HepG2 (cell line): ENCODE results near the gene AMHR2. TPM values are rescaled to one million over a fixed set of nuclear protein-coding genes. Genes with fewer than 3 reads are reported as not detected.

ENCODE experiments used
- AGO1 ChIP-seq: fragments of 200-400 bp; formaldehyde crosslinking; IDR thresholded peaks from 2 replicates; pipeline ENCODE4 v1.6.1; 2017; ENCODE audit warnings: mild to moderate bottlenecking, low read depth, low read length, moderate library complexity; ENCODE audit not compliant: poor library complexity, severe bottlenecking
- ARID2 ChIP-seq: sonication (generic); formaldehyde crosslinking; IDR thresholded peaks from 2 replicates; pipeline ENCODE4 v1.8.1; 2022; ENCODE audit warnings: mild to moderate bottlenecking, missing genetic modification reagents, borderline replicate concordance
- DNMT1 ChIP-seq: sonication (generic); formaldehyde crosslinking; IDR thresholded peaks from 2 replicates; pipeline ENCODE4 v1.5.1; 2020; ENCODE audit warnings: mild to moderate bottlenecking, missing genetic modification reagents
- ETV5 ChIP-seq: IDR thresholded peaks from 2 replicates; pipeline ENCODE4 v1.6.1; 2018; ENCODE audit warnings: missing biosample characterization, missing genetic modification reagents, inconsistent platforms, borderline replicate concordance
- FIP1L1 ChIP-seq: fragments of 200-400 bp; formaldehyde crosslinking; IDR thresholded peaks from 2 replicates; pipeline ENCODE4 v1.6.1; 2018; ENCODE audit warnings: low read depth, mild to moderate bottlenecking, low read length, moderate library complexity, borderline replicate concordance; ENCODE audit not compliant: insufficient read depth
- HMG20B ChIP-seq: conservative IDR thresholded peaks from 2 replicates; pipeline ENCODE4 v1.6.1; 2016; ENCODE audit warnings: missing genetic modification reagents, missing compliant biosample characterization
- KAT7 ChIP-seq: IDR thresholded peaks from 2 replicates; pipeline ENCODE4 v1.6.1; 2018; ENCODE audit warnings: borderline replicate concordance, missing compliant biosample characterization
- MAZ ChIP-seq, 2 experiments: sonication (generic) in 1 of 2; formaldehyde crosslinking in 1 of 2; IDR thresholded peaks; 2 replicates each; pipeline versions ENCODE4 v1.5.0 to v1.6.1; 2012 to 2020; ENCODE audit warnings: low read depth in 2 of 2, mild to moderate bottlenecking in 2 of 2, borderline replicate concordance in 1 of 2, improper control_type of control experiment in 1 of 2, low read length in 1 of 2, missing genetic modification reagents in 1 of 2, moderate library complexity in 1 of 2
- MLLT10 ChIP-seq: sonication (generic); formaldehyde crosslinking; IDR thresholded peaks from 2 replicates; pipeline ENCODE4 v1.4.0; 2020; ENCODE audit warnings: missing genetic modification reagents
- PHF21A ChIP-seq: sonication (generic); formaldehyde crosslinking; IDR thresholded peaks from 2 replicates; pipeline ENCODE4 v1.5.0; 2020; ENCODE audit warnings: mild to moderate bottlenecking, missing genetic modification reagents
- SNRNP70 ChIP-seq: fragments of 200-400 bp; formaldehyde crosslinking; IDR thresholded peaks from 2 replicates; pipeline ENCODE4 v1.6.1; 2017; ENCODE audit warnings: mild to moderate bottlenecking, low read depth, low read length, moderate library complexity
- ZNF766 ChIP-seq: sonication (generic); formaldehyde crosslinking; IDR thresholded peaks from 2 replicates; pipeline ENCODE4 v1.5.0; 2020; ENCODE audit warnings: missing genetic modification reagents, borderline replicate concordance
- ZNF773 ChIP-seq: sonication (generic); formaldehyde crosslinking; IDR thresholded peaks from 2 replicates; pipeline ENCODE4 v1.4.0; 2020; ENCODE audit warnings: missing genetic modification reagents, borderline replicate concordance
- ZNF781 ChIP-seq: sonication (generic); formaldehyde crosslinking; IDR thresholded peaks from 2 replicates; pipeline ENCODE4 v1.5.1; 2020; ENCODE audit warnings: borderline replicate concordance, mild to moderate bottlenecking, missing genetic modification reagents; ENCODE audit errors: not compliant biosample characterization
- ZSCAN12 ChIP-seq: sonication (generic); formaldehyde crosslinking; IDR thresholded peaks from 2 replicates; pipeline ENCODE4 v1.9.0; 2021; ENCODE audit warnings: mild to moderate bottlenecking, missing genetic modification reagents
- polyA plus RNA-seq, 8 experiments: library from polyadenylated mRNA; depleted of rRNA in 3 of 8; stranded (reverse) in 7 of 8; unstranded in 1 of 8; fragments of >200 nt; fragmentation: Illumina TruSeq in 4 of 8; extraction: Trizol in 4 of 8; gene quantifications; 2 replicates each; pipeline versions ENCODE4 v1.2.1 to v1.2.3, GENCODE V29; 2011 to 2016; ENCODE audit warnings: low read depth in 4 of 8, missing spikeins in 1 of 8, mixed read lengths in 1 of 8; ENCODE audit not compliant: insufficient read depth in 1 of 8
- total RNA-seq, 5 experiments: library from RNA; depleted of rRNA; stranded (reverse); fragments of >200 nt; fragmentation: Illumina TruSeq; extraction: Trizol; gene quantifications; 2 replicates each; pipeline ENCODE4 v1.2.3, GENCODE V29; 2016; ENCODE audit warnings: low read depth in 1 of 5
- TF ChIP-seq, protein P1 (sequence below): sonication (generic); formaldehyde crosslinking; IDR thresholded peaks from 2 replicates; pipeline ENCODE4 v1.4.0; 2020; ENCODE audit warnings: missing genetic modification reagents, borderline replicate concordance
- TF ChIP-seq, protein P2 (sequence below): sonication (generic); formaldehyde crosslinking; IDR thresholded peaks from 2 replicates; pipeline ENCODE4 v1.4.0; 2020; ENCODE audit warnings: missing genetic modification reagents, mild to moderate bottlenecking, borderline replicate concordance
- TF ChIP-seq, protein P3 (sequence below), 2 experiments: sonication (generic) in 1 of 2; formaldehyde crosslinking in 1 of 2; IDR thresholded peaks; 2 replicates each; pipeline versions ENCODE4 v1.4.0 to v1.6.1; 2016 to 2020; ENCODE audit warnings: borderline replicate concordance in 1 of 2, low read depth in 1 of 2, mild to moderate bottlenecking in 1 of 2, missing genetic modification reagents in 1 of 2

Gene AMHR2
- total and polyA plus RNA-seq, 2 of the 13 experiments (the other 11 are each of a cell fraction or from before 2014, with no cell fraction given) = 0.24 to 0.58 TPM

DNA sequence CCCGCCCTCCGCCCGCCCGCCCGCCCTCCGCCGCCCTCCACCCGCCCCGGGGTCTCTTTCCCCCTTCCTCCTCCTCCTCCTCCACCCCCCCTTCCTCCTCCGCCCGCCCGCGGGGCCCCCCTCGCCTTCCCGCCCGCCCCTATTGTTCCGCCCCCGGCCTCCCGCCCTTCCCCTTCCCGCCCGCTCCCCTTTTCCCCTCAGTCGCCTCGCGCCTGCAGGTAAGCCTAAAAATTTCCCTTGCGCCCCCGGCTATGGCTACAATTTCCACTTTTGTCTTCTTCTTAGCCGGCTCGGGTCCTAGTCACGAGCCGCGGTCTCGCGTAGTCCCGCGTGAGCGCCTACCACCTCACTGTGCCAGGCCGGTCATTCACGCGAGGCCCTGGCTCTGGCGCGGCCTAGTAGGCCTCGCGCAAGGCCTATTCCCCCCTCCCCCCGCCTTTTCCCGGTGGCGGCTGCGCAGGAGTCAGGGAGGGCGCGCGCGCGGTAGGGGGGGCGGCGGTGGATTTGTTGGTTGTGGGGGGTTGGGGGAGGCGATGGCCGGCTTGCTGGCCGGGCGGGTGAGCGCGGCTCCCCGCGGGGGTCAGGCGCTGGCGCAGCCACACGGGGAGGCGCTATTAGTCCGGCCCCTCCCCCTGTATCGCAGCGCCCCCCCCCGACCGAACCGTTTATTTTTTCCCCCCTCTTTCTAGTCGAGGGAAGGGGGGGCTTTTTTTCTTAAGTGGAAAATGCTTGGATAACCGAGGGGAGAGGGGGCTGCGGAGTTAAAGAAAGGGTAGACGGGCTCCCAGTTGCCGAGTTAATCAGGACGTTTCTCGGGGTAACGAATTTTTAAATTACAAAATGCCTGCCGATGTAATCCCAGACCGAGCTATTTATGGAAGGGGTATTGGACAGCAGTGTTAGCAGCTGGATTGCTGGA, 28.8 kb downstream of the AMHR2 start (continued):
- TF ChIP-seq FIP1L1 = no peak
- TF ChIP-seq ZNF766 (CRISPR knock-in tag) = no peak
- TF ChIP-seq, protein P1, sequence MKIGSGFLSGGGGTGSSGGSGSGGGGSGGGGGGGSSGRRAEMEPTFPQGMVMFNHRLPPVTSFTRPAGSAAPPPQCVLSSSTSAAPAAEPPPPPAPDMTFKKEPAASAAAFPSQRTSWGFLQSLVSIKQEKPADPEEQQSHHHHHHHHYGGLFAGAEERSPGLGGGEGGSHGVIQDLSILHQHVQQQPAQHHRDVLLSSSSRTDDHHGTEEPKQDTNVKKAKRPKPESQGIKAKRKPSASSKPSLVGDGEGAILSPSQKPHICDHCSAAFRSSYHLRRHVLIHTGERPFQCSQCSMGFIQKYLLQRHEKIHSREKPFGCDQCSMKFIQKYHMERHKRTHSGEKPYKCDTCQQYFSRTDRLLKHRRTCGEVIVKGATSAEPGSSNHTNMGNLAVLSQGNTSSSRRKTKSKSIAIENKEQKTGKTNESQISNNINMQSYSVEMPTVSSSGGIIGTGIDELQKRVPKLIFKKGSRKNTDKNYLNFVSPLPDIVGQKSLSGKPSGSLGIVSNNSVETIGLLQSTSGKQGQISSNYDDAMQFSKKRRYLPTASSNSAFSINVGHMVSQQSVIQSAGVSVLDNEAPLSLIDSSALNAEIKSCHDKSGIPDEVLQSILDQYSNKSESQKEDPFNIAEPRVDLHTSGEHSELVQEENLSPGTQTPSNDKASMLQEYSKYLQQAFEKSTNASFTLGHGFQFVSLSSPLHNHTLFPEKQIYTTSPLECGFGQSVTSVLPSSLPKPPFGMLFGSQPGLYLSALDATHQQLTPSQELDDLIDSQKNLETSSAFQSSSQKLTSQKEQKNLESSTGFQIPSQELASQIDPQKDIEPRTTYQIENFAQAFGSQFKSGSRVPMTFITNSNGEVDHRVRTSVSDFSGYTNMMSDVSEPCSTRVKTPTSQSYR (CRISPR knock-in tag) = peak; percentile 90
- no peak for TF ChIP-seq PHF21A (CRISPR knock-in tag)
- no peak for TF ChIP-seq AGO1
- no peak for TF ChIP-seq ZSCAN12
- TF ChIP-seq ETV5 (CRISPR knock-in tag) = no peak
- TF ChIP-seq HMG20B (CRISPR knock-in tag) = no peak
- TF ChIP-seq, protein P2, sequence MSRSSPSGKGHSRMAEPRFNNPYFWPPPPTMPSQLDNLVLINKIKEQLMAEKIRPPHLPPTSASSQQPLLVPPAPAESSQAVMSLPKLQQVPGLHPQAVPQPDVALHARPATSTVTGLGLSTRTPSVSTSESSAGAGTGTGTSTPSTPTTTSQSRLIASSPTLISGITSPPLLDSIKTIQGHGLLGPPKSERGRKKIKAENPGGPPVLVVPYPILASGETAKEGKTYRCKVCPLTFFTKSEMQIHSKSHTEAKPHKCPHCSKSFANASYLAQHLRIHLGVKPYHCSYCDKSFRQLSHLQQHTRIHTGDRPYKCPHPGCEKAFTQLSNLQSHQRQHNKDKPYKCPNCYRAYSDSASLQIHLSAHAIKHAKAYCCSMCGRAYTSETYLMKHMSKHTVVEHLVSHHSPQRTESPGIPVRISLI (CRISPR knock-in tag) = no peak
- TF ChIP-seq MAZ (IDR thresholded peaks at IDR 0.05; ENCODE audit: borderline replicate concordance, low read depth, low read length) = peak; percentile 40; the same call in 1 of the 2 replicates
- TF ChIP-seq MAZ (CRISPR knock-in tag; IDR thresholded peaks at IDR 0.05; ENCODE audit: low read depth) = no peak; the same call in 1 of the 2 replicates
- TF ChIP-seq, protein P3, sequence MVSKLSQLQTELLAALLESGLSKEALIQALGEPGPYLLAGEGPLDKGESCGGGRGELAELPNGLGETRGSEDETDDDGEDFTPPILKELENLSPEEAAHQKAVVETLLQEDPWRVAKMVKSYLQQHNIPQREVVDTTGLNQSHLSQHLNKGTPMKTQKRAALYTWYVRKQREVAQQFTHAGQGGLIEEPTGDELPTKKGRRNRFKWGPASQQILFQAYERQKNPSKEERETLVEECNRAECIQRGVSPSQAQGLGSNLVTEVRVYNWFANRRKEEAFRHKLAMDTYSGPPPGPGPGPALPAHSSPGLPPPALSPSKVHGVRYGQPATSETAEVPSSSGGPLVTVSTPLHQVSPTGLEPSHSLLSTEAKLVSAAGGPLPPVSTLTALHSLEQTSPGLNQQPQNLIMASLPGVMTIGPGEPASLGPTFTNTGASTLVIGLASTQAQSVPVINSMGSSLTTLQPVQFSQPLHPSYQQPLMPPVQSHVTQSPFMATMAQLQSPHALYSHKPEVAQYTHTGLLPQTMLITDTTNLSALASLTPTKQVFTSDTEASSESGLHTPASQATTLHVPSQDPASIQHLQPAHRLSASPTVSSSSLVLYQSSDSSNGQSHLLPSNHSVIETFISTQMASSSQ (IDR thresholded peaks at IDR 0.05; ENCODE audit: low read depth) = no peak
- TF ChIP-seq, protein P3 (CRISPR knock-in tag; IDR thresholded peaks at IDR 0.05; ENCODE audit: borderline replicate concordance) = 0 out of 2 replicates have a peak, but pooled peaks have one; percentile 6
- no peak for TF ChIP-seq MLLT10 (CRISPR knock-in tag)
- TF ChIP-seq ARID2 = no peak
- no peak for TF ChIP-seq KAT7 (CRISPR knock-in tag)
- 0 out of 2 replicates have a peak, but pooled peaks have one; percentile 80 for TF ChIP-seq ZNF773 (CRISPR knock-in tag)
- no peak for TF ChIP-seq SNRNP70
- no peak for TF ChIP-seq ZNF781
- no peak for TF ChIP-seq DNMT1 (CRISPR knock-in tag)
